ENCODE data around the gene ZDHHC11B.
"Not testable (repeated sequence)": the region's sequence is repeated elsewhere in the genome, so short reads cannot be mapped to it uniquely, and the experiment has no call there.

- not testable (repeated sequence) for TF ChIP-seq CTCF, POLR2A (IDR thresholded peaks at IDR 0.05)
Observed at GRCh38 chr5:695475-695874, 89.1 kb downstream of the ZDHHC11B start.
